A549 (cell line): ENCODE data around the gene CASP9. TPM values are rescaled to one million over a fixed set of nuclear protein-coding genes. Genes with fewer than 3 reads are reported as not detected.
A peak's percentile ranks its signal among the peaks of the same experiment; 100 is the strongest.

Experiments
- ATAC-seq, 2 experiments: fragments of 200-7000 bp in 1 of 2; fragments of >200 bp in 1 of 2; cut with Nextera tagmentation in 1 of 2; cut with Tn5 transposase in 1 of 2; 3 replicates each; pipeline versions ENCODE4 v1.8.0 to v1.9.1; 2018 to 2020; ENCODE audit warnings: mild to moderate bottlenecking in 1 of 2, moderate library complexity in 1 of 2
- CTCF ChIA-PET: fragments of 300-600 bp; sonication (Branson Sonifier 250); formaldehyde crosslinking; extraction: SDS; loops from one replicate; lab custom pipeline; 2021; ENCODE audit warnings: antibody characterized with exemption, inconsistent platforms; lab: Yijun Ruan, JAX
- POLR2A ChIA-PET: fragments of 350-600 bp; formaldehyde crosslinking; extraction: SDS; loops from one replicate; lab custom pipeline; 2021; ENCODE audit warnings: antibody characterized with exemption, inconsistent platforms; lab: Yijun Ruan, JAX
- DNase-seq, 2 experiments: peaks; one replicate each; pipeline versions ENCODE4 v3.0.0 to v3.0.0-alpha.2; 2011 to 2016; ENCODE audit warnings: low read depth in 1 of 2, low spot score in 1 of 2
- FAIRE-seq: peaks from 2 replicates; lab custom pipeline; 2011; peaks lifted over from hg19 to GRCh38; lab: Jason Lieb, UNC
- H3K27ac ChIP-seq, 2 experiments: fragments of >200 bp; sonication (Bioruptor Twin); formaldehyde crosslinking; 3 replicates each; pipeline ENCODE4 v1.5.1; 2016 to 2017
- H3K4me1 ChIP-seq: fragments of >200 bp; sonication (Bioruptor Twin); formaldehyde crosslinking; 3 replicates; pipeline ENCODE4 v1.6.1; 2016
- H3K4me2 ChIP-seq: fragments of >200 bp; sonication (Bioruptor Twin); formaldehyde crosslinking; 3 replicates; pipeline ENCODE4 v1.6.1; 2016
- H3K4me3 ChIP-seq: fragments of >200 bp; sonication (Bioruptor Twin); formaldehyde crosslinking; 3 replicates; pipeline ENCODE4 v1.5.1; 2016
- H3K9me3 ChIP-seq: fragments of >200 bp; sonication (Bioruptor Twin); formaldehyde crosslinking; 3 replicates; pipeline ENCODE4 v1.6.1; 2016
- BCL3 ChIP-seq: fragments of >200 bp; sonication (Bioruptor Twin); formaldehyde crosslinking; IDR thresholded peaks from 3 replicates; pipeline ENCODE4 v1.6.1; 2016
- BHLHE40 ChIP-seq: IDR thresholded peaks from 2 replicates; pipeline ENCODE4 v1.6.1; 2012; ENCODE audit warnings: low read depth, low read length, inconsistent platforms
- CBX2 ChIP-seq: fragments of 200-600 bp; sonication (generic); IDR thresholded peaks from 2 replicates; pipeline ENCODE4 v1.6.1; 2016; ENCODE audit warnings: low read depth, mild to moderate bottlenecking, borderline replicate concordance
- CBX8 ChIP-seq: fragments of 200-600 bp; sonication (generic); IDR thresholded peaks from 2 replicates; pipeline ENCODE4 v1.6.1; 2016
- CEBPB ChIP-seq, 2 experiments: fragments of >200 bp in 1 of 2; sonication (Bioruptor Twin) in 1 of 2; formaldehyde crosslinking in 1 of 2; IDR thresholded peaks; 2 replicates each; pipeline ENCODE4 v1.6.1; 2012 to 2016
- CHD4 ChIP-seq: fragments of 200-600 bp; sonication (generic); IDR thresholded peaks from 2 replicates; pipeline ENCODE4 v1.6.1; 2016; ENCODE audit warnings: antibody characterized with exemption, mild to moderate bottlenecking, borderline replicate concordance
- GATA3 ChIP-seq: IDR thresholded peaks from 2 replicates; pipeline ENCODE4 v1.6.1; 2012; ENCODE audit warnings: borderline replicate concordance
- JUNB ChIP-seq: fragments of >200 bp; sonication (Bioruptor Twin); formaldehyde crosslinking; IDR thresholded peaks from 2 replicates; pipeline ENCODE4 v1.6.1; 2016
- KDM1A ChIP-seq: fragments of 200-600 bp; sonication (generic); IDR thresholded peaks from 2 replicates; pipeline ENCODE4 v1.6.1; 2016; ENCODE audit warnings: low read depth, mild to moderate bottlenecking
- MAFK ChIP-seq: fragments of 450-650 bp; IDR thresholded peaks from 2 replicates; pipeline ENCODE4 v1.6.1; 2014; ENCODE audit not compliant: partially characterized antibody
- MAZ ChIP-seq: fragments of 150-350 bp; IDR thresholded peaks from 2 replicates; pipeline ENCODE4 v1.6.1; 2014; ENCODE audit warnings: antibody characterized with exemption, low read depth, low read length, borderline replicate concordance
- PHF8 ChIP-seq: fragments of 200-600 bp; sonication (generic); IDR thresholded peaks from 2 replicates; pipeline ENCODE4 v1.6.1; 2016; ENCODE audit warnings: low read depth, mild to moderate bottlenecking, antibody characterized with exemption, moderate library complexity, borderline replicate concordance
- POLR2A ChIP-seq: IDR thresholded peaks from 2 replicates; pipeline ENCODE4 v1.6.1; 2012; ENCODE audit warnings: mild to moderate bottlenecking, low read length
- POLR2AphosphoS2 ChIP-seq: conservative IDR thresholded peaks from 2 replicates; pipeline ENCODE4 v1.6.1; 2012; ENCODE audit warnings: low read length, improper control_type of control experiment, inconsistent platforms
- RAD21 ChIP-seq, 2 experiments: fragments of >200 bp in 1 of 2; sonication (Bioruptor Twin) in 1 of 2; formaldehyde crosslinking in 1 of 2; IDR thresholded peaks in 1 of 2; conservative IDR thresholded peaks in 1 of 2; 2 replicates in 1 of 2; 3 replicates in 1 of 2; pipeline ENCODE4 v1.6.1; 2012 to 2018; ENCODE audit warnings: inconsistent platforms in 1 of 2
- RFX5 ChIP-seq: fragments of 450-650 bp; IDR thresholded peaks from 2 replicates; pipeline ENCODE4 v1.7.1; 2014; ENCODE audit warnings: antibody characterized with exemption, mild to moderate bottlenecking, moderate library complexity
- SMC3 ChIP-seq: fragments of >200 bp; sonication (Bioruptor Twin); formaldehyde crosslinking; IDR thresholded peaks from 3 replicates; pipeline ENCODE4 v1.6.1; 2018; ENCODE audit warnings: inconsistent platforms
- SREBF2 ChIP-seq: fragments of 450-650 bp; IDR thresholded peaks from 2 replicates; pipeline ENCODE4 v1.6.1; 2014; ENCODE audit warnings: mild to moderate bottlenecking, moderate library complexity
- TFCP2L1 ChIP-seq: fragments of 250-450 bp; sonication (Bioruptor Pico); IDR thresholded peaks from 2 replicates; pipeline ENCODE4 v1.5.0; 2021; ENCODE audit warnings: mild to moderate bottlenecking
- USF2 ChIP-seq: fragments of 450-650 bp; IDR thresholded peaks from 2 replicates; pipeline ENCODE4 v1.6.1; 2014; ENCODE audit warnings: antibody characterized with exemption
- ZFP36 ChIP-seq: fragments of 450-650 bp; IDR thresholded peaks from 2 replicates; pipeline ENCODE4 v1.6.1; 2014; ENCODE audit warnings: borderline replicate concordance; ENCODE audit not compliant: partially characterized antibody
- ZNF302 ChIP-seq: fragments of 250-450 bp; sonication (Bioruptor Pico); IDR thresholded peaks from 2 replicates; pipeline ENCODE4 v1.9.0; 2021; ENCODE audit warnings: inconsistent platforms, mild to moderate bottlenecking, moderate library complexity
- ZSCAN20 ChIP-seq: fragments of 250-450 bp; sonication (Bioruptor Pico); IDR thresholded peaks from 2 replicates; pipeline ENCODE4 v1.8.0; 2022; ENCODE audit warnings: mild to moderate bottlenecking, moderate library complexity
- WGBS: methylation state at CpG from one replicate; pipeline ENCODE4 v1.1.6; 2017; ENCODE audit errors: missing lambda C conversion rate; 5-methylcytosine and 5-hydroxymethylcytosine counted together
- polyA plus RNA-seq, 4 experiments: library from polyadenylated mRNA; depleted of rRNA in 3 of 4; stranded (reverse); fragments of >200 nt; fragmentation: RNase III in 1 of 4; extraction: RNeasy Plus Mini Kit Qiagen cat#74134 plus additional on column Dnase treatment in 1 of 4; gene quantifications; 2 replicates in 3 of 4; 3 replicates in 1 of 4; pipeline ENCODE4 v1.2.3, GENCODE V29; 2011 to 2017
- TF ChIP-seq, protein P1 (sequence below): fragments of 150-350 bp; IDR thresholded peaks from 2 replicates; pipeline ENCODE4 v1.6.1; 2014; ENCODE audit warnings: low read depth, mild to moderate bottlenecking, low read length
- TF ChIP-seq, protein P2 (sequence below): IDR thresholded peaks from 2 replicates; pipeline ENCODE4 v1.6.1; 2012; ENCODE audit warnings: low read depth, borderline replicate concordance

CASP9 gene
- polyA plus RNA-seq, 2 of the 4 experiments (the other 2 are of a cell fraction) = 11.0 to 16.1 TPM

GRCh38 chr1:15526021-15526489 lies 2.0 kb upstream of the CASP9 start:
- Histone ChIP-seq H3K27ac (peak overlapping the region; percentile 80 to 81), H3K4me2 (peak overlapping the region; percentile 94), H3K4me3 (peak overlapping the region; percentile 59), H3K9me3 (no peaks in the 10 kb centered on the region), H3K4me1 (peaks cover 14% of the 10 kb centered on the region; the same call in 2 of the 3 replicates)
- WGBS = 6% methylated on average over 9 of the region's 9 CpGs
- ATAC-seq (no peak), FAIRE-seq (no peak), DNase-seq (no peak)
- TF ChIP-seq SMC3 (no peak), BHLHE40 (no peak), GATA3 (no peak), PHF8 (no peak), CBX8 (no peak), KDM1A (no peak), JUNB (no peak), MAZ (no peak), POLR2AphosphoS2 (no peak), RFX5 (no peak), USF2 (no peak), MAFK (no peak), BCL3 (no peak), SREBF2 (no peak)
- TF ChIP-seq, protein P1, sequence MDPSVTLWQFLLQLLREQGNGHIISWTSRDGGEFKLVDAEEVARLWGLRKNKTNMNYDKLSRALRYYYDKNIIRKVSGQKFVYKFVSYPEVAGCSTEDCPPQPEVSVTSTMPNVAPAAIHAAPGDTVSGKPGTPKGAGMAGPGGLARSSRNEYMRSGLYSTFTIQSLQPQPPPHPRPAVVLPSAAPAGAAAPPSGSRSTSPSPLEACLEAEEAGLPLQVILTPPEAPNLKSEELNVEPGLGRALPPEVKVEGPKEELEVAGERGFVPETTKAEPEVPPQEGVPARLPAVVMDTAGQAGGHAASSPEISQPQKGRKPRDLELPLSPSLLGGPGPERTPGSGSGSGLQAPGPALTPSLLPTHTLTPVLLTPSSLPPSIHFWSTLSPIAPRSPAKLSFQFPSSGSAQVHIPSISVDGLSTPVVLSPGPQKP = no peak
- POLR2A ChIA-PET = no interaction called here
- CTCF ChIA-PET = no interaction called here

DNA sequence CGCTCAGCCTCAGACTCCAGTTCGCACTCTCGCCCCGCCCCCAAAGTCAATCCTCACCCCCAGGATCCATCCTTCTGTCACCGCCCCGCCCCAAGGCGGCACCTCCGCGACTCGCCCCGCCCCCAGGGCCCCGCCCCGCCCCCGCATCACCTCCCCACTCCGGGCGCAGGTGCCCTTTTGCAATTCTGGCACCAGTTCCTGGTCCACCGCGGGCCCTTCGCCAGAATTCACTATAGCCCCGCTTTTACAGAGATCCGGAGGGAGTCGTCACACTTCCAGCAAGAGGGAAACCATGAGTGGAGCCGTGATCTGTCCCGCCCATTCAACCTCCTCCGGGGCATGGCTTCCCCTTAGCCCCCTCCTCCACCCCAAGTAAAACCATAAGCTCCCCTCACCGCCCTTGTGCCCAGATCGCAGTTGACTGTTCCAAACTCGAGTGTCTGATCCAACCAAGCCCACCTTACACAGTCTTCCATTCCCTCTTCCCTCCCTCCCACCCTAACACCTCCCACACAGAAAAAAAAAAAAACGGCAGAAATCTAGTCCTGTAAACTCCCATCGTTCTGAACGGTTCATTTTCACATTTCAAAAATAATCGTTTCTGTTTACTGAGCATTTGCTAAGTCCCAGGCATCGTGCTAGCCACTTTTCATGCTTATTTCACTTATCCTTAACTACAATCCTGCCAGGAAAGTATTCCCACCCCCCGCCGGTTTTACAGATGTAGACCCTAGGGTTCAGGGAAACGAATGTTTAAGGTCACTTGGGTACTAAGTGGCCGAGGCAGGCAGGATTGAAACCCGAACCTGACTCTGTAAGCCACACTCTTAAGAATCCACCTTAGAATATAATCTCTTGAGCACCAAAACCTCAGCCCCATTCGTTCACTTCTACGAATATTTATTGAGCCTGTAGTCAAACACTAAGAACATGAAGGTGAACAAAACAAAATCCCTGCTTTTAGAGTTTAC lies 1.3 kb upstream of the CASP9 start:
- Histone ChIP-seq H3K4me3 (peak overlapping the region; percentile 59), H3K4me1 (peaks cover 14% of the 10 kb centered on the region; the same call in 2 of the 3 replicates), H3K27ac (peak overlapping the region; percentile 80 to 81), H3K4me2 (peak overlapping the region; percentile 94), H3K9me3 (no peaks in the 10 kb centered on the region)
- ChIA-PET CTCF (no interaction called here), POLR2A (no interaction called here)
- DNase-seq (peak in 1 of 2 experiments; percentile 86), FAIRE-seq (no peak), ATAC-seq (peak; percentile 57)
- WGBS = 6% methylated on average over 18 of the region's 40 CpGs
- TF ChIP-seq, protein P2, sequence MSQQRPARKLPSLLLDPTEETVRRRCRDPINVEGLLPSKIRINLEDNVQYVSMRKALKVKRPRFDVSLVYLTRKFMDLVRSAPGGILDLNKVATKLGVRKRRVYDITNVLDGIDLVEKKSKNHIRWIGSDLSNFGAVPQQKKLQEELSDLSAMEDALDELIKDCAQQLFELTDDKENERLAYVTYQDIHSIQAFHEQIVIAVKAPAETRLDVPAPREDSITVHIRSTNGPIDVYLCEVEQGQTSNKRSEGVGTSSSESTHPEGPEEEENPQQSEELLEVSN = no peak
- TF ChIP-seq TFCP2L1 (CRISPR knock-in tag) (no peak), CBX2 (no peak), BHLHE40 (0 out of 2 replicates have a peak, but pooled peaks have one; percentile 3), ZSCAN20 (CRISPR knock-in tag) (no peak), RAD21 (conservative IDR thresholded peaks at IDR 0.05 in 1 of 2, IDR thresholded peaks at IDR 0.05 in 1 of 2) (no peak), PHF8 (peak; percentile 35; the same call in 1 of the 2 replicates), CEBPB (IDR thresholded peaks at IDR 0.05) (0 out of 4 replicates have a peak, but pooled peaks of 1 of the 2 experiments have one; percentile 35), ZFP36 (no peak), ZNF302 (CRISPR knock-in tag) (no peak), POLR2A (no peak), CHD4 (no peak), SREBF2 (no peak), POLR2AphosphoS2 (no peak), JUNB (no peak)
